Measurements from ENCODE around the gene CTIF.

The CTIF gene

DNA sequence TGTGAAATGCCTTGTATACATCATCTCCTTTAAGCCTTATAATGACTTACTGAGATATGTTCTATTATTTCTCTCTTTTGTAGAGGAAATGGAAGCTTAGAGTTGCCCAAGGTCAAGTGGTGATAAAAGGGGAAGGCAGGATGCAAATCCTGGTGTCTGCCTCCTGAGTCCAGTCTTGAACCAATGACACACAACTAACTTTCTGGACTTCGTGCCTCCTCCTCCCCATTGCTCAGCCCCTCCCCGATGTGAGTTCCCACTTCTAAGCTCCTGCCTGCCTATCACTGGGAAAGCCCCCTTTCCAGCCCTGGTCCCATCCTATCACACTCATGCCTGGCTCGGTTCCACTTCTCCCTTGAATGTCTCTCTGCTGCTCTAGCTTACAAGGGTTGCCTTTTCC lies 6.9 kb upstream of the CTIF start:
- DNase-seq (ENCODE audit: low read depth in 2 of 2, low spot score in 1 of 2): no peak

GRCh38 chr18:48533340-48534070 lies 5.3 kb upstream of the CTIF start:
- DNase-seq (ENCODE audit: low read depth in 2 of 2, low spot score in 1 of 2): no peak

- DNase-seq (ENCODE audit: low read depth in 2 of 2, low spot score in 1 of 2): no peak
Measured at GRCh38 chr18:48534364-48534763, 4.5 kb upstream of the CTIF start.

GRCh38 chr18:48535956-48536355 lies 2.9 kb upstream of the CTIF start:
- DNase-seq (ENCODE audit: low read depth in 2 of 2, low spot score in 1 of 2): no peak

GRCh38 chr18:48536516-48536915 lies 2.3 kb upstream of the CTIF start:
- no peak for DNase-seq (ENCODE audit: low read depth in 2 of 2, low spot score in 1 of 2)

GRCh38 chr18:48539406-48540250 lies 797 bp downstream of the CTIF start:
- no peak for DNase-seq (ENCODE audit: low read depth in 2 of 2, low spot score in 1 of 2)

- no peak for DNase-seq (ENCODE audit: low read depth in 2 of 2, low spot score in 1 of 2)
Measured at GRCh38 chr18:48540251-48541025, 1.6 kb downstream of the CTIF start.

DNA sequence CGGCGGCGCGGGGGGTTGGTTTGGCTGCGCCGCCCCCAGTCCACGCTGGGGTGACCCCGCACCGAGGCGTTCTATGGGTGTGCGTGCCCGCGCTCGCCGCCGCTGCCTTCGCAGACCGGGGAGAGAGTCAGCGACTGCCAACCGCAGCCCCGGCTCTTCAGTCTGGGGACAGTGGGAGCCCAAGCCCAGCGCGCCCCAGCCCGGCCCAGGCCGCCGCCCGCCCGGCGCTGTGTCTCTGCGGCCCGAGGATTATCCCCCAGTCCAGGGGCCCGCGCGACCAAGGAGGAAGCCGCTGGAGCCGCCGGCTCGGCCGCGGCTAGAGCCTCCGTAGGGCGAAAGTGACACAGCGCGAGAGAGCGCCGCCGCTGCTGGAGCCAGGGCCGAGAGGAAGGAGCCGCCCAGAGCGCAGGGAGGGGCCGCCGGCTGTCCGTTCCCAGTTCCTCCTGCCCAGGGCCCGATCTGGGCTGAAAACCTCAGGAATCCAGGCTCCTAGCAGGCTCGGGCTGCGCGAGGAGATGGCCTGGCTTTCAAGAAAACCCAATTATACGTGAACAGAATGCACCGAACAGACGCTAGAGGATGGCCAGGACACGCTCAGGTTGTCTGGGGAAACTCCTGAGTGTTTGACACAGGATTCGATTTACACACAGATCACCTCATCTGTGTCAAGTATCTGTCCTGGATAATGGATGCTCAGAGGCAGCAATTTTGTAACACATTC lies 2.4 kb downstream of the CTIF start:
- no peak for DNase-seq (ENCODE audit: low read depth in 2 of 2, low spot score in 1 of 2)

GRCh38 chr18:48541747-48542400 lies 3.0 kb downstream of the CTIF start:
- DNase-seq (ENCODE audit: low read depth in 2 of 2, low spot score in 1 of 2): no peak

GRCh38 chr18:48542513-48543181 lies 3.8 kb downstream of the CTIF start:
- no peak for DNase-seq (ENCODE audit: low read depth in 2 of 2, low spot score in 1 of 2)

DNA sequence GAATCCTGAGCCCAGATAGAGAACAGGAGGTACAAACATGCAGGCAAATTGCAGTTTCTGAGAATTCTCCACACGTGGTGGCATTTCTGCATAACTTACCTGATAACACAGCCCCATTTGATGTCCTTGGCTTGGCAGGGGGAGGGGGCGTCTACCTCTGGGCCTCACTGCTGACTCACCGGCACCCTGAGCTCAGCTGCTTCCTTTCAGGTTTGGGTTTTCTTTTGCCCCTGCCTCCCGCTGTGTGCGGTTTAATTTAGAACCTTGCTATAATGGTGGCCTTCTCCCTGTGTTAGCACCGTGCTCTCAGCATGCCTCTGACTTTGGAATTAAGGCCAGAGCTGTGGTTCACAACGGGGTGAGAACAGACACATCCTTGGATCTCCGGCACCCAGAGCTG lies 4.4 kb downstream of the CTIF start:
- DNase-seq (ENCODE audit: low read depth in 2 of 2, low spot score in 1 of 2): no peak

GRCh38 chr18:48544116-48544515 lies 5.3 kb downstream of the CTIF start:
- no peak for DNase-seq (ENCODE audit: low read depth in 2 of 2, low spot score in 1 of 2)

GRCh38 chr18:48544661-48545415 lies 6.0 kb downstream of the CTIF start:
- DNase-seq (ENCODE audit: low read depth in 2 of 2, low spot score in 1 of 2): no peak

DNA sequence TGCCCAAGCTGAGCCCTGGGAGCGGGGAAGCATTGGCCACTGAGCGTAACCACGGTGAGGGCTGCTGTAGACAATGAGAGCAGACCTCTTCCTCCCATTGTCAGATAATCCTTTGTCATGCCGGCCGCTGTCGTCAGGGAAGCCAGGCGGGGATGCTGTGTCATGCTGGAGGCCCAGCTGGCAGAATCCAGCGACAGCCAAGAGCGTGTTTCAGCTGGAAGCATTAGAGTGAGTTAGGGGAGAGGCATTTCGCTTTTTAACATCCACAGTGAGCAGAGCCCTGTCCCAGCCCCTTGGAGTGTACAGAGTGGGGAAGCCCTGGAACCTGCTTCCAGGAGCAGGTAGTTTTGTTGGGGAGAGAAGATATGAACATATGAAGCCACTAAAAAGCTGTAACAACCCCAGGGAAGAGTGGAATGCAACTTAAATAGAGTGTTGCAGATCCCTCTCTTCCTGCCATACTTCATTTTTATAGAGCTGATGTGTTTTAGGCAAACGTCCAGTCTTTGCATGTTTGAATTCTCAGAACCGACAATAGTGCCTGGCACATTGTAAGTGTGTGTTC lies 7.0 kb downstream of the CTIF start:
- DNase-seq (ENCODE audit: low read depth in 2 of 2, low spot score in 1 of 2): no peak

- no peak for DNase-seq (ENCODE audit: low read depth in 2 of 2, low spot score in 1 of 2)
Measured at GRCh38 chr18:48546396-48546795, 7.6 kb downstream of the CTIF start.

GRCh38 chr18:48547531-48547981 lies 8.7 kb downstream of the CTIF start:
- no peak for DNase-seq (ENCODE audit: low read depth in 2 of 2, low spot score in 1 of 2)

DNA sequence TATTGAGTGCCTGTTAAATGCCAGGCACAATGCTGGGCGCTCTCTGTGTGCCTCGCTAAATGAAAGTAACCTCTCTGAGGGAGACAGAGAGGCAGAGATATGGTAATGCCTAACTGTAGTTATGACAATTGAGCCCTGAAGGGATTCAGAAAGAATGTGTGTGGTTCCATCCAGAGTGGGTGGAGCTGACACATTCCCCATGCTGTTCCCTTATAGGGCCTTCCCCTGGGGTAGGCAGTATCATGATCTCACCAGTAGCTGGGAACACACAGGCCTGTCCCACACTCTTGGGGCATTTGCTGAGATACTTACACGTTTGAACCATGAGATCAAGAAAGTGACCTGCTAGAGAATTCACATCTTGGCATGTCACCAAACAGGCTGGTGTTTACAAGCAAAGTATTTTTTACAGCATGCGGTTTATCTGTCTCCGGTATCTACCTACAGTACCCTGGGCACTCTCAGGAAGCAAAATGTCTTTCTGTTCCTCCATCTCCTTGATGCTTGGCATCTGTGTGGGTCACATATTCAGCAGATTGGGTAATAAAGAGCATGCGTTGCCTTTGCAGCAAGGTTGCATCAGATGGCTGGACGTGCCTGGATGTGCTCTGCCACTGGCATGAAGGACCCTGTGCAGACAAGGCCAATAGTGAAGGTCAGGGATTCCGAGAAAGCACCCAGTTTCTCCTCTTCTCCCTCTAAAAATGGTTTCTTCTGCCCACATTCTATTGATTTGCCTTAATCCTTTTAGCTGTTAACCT lies 9.4 kb downstream of the CTIF start:
- no peak for DNase-seq (ENCODE audit: low read depth in 2 of 2, low spot score in 1 of 2)

DNA sequence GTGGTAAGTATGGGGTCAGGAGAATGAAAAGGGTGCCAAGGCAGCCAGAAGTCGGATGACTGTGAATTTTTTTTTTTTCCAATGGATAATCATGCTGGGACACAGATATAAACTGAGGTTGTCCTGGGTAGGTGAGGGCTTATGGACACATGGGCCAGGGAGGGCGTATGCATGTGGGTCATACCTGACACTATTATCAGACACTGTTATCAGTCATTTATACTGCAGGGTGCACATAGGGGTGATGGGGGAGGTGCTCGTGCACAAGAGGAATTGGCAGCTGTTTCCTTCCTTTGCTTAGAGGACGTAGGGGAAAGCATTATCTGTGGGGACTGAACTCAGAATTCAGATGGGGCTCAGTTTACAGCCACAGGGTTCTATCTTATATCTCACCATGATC lies 10.1 kb downstream of the CTIF start:
- DNase-seq (ENCODE audit: low read depth in 2 of 2, low spot score in 1 of 2): no peak

All from stimulated activated CD8-positive, alpha-beta memory T cell treated with anti-CD3 and anti-CD28 coated beads, Interleukin-4, amount 100 ng/mL, for 1 hour (primary cell).